Iris pigment epithelial cell (primary cell): Measurements from ENCODE around the gene PCNA.

Experiments used
- DNase-seq: peaks from one replicate; pipeline ENCODE4 v3.0.0-alpha.2; 2011; ENCODE audit warnings: low read depth

Gene PCNA

GRCh38 chr20:5065166-5065878 lies 54.4 kb downstream of the PCNA start:
- DNase-seq = peak; percentile 47
